Upper lobe of left lung (tissue), 6 donors: ENCODE measurements around the gene ZBTB9. TPM values are rescaled to one million over a fixed set of nuclear protein-coding genes. Genes with fewer than 3 reads are reported as not detected.

Experiments
- ATAC-seq, 2 donors: fragments of 200-7000 bp; cut with Tn5 transposase; one replicate each; pipeline ENCODE4 v1.9.1; 2022; ENCODE audit warnings: mild to moderate bottlenecking in 2 of 2, moderate library complexity in 2 of 2; ENCODE audit not compliant: low FRiP score in 2 of 2
- DNase-seq, 2 donors: peaks; one replicate each; pipeline ENCODE4 v3.0.0-alpha.2; 2019 to 2020
- H3K27ac ChIP-seq, 4 donors: fragments of 200-600 bp; sonication (generic); one replicate each; pipeline ENCODE4 v1.5.1; 2016 to 2019
- H3K27me3 ChIP-seq, 4 donors: fragments of 200-600 bp; sonication (generic); one replicate each; pipeline ENCODE4 v1.5.1; 2017 to 2019
- H3K36me3 ChIP-seq, 4 donors: fragments of 200-600 bp; sonication (generic); one replicate each; pipeline ENCODE4 v1.5.1; 2016 to 2019
- H3K4me1 ChIP-seq, 4 donors: fragments of 200-600 bp; sonication (generic); one replicate each; pipeline ENCODE4 v1.5.1; 2018 to 2019
- H3K4me3 ChIP-seq, 4 donors: fragments of 200-600 bp; sonication (generic); one replicate each; pipeline ENCODE4 v1.5.1; 2017 to 2019; ENCODE audit warnings: mild to moderate bottlenecking in 2 of 4, moderate library complexity in 1 of 4
- H3K9me3 ChIP-seq, 4 donors: fragments of 200-600 bp; sonication (generic); one replicate each; pipeline ENCODE4 v1.5.1; 2018 to 2019
- EP300 ChIP-seq, 4 donors: sonication (generic); formaldehyde crosslinking; IDR thresholded peaks; one replicate each; pipeline ENCODE4 v1.5.1; 2017; ENCODE audit warnings: antibody characterized with exemption in 4 of 4, control low read depth in 2 of 4
- POLR2A ChIP-seq, 4 donors: fragments of 450-650 bp; IDR thresholded peaks; one replicate each; pipeline ENCODE4 v1.5.1; 2016 to 2017; ENCODE audit warnings: antibody characterized with exemption in 4 of 4, mild to moderate bottlenecking in 2 of 4
- POLR2AphosphoS5 ChIP-seq, 2 donors: sonication (generic); formaldehyde crosslinking; IDR thresholded peaks; one replicate each; pipeline ENCODE4 v1.5.1; 2017; ENCODE audit warnings: antibody characterized with exemption in 2 of 2
- WGBS, 2 donors: methylation state at CpG; one replicate each; pipeline ENCODE4 v1.1.5; 2017 to 2018; 5-methylcytosine and 5-hydroxymethylcytosine counted together
- total RNA-seq, 6 donors: library from RNA; depleted of rRNA in 4 of 6; stranded (reverse); fragments of >200 nt in 4 of 6; gene quantifications; one replicate each; pipeline versions ENCODE4 v1.1.0 to v1.2.1, GENCODE V29; 2016 to 2021
- TF ChIP-seq, protein P1 (sequence below), 6 experiments: fragments of 450-650 bp in 4 of 6; fragments of 200-600 bp in 2 of 6; sonication (generic) in 2 of 6; IDR thresholded peaks; one replicate each; pipeline ENCODE4 v1.5.1; 2016 to 2019; ENCODE audit warnings: antibody characterized with exemption in 6 of 6
- donor health status: DM: no; HTN: no; CAD: no; lungs with moderate emphysema.
- donor health status: DM: no; HTN: yes; CAD: no; lungs with severe emphysema.

The ZBTB9 gene
- total RNA-seq, 6 donors from 2014 or later = 3.2 to 8.7 (median 6.1) TPM

DNA sequence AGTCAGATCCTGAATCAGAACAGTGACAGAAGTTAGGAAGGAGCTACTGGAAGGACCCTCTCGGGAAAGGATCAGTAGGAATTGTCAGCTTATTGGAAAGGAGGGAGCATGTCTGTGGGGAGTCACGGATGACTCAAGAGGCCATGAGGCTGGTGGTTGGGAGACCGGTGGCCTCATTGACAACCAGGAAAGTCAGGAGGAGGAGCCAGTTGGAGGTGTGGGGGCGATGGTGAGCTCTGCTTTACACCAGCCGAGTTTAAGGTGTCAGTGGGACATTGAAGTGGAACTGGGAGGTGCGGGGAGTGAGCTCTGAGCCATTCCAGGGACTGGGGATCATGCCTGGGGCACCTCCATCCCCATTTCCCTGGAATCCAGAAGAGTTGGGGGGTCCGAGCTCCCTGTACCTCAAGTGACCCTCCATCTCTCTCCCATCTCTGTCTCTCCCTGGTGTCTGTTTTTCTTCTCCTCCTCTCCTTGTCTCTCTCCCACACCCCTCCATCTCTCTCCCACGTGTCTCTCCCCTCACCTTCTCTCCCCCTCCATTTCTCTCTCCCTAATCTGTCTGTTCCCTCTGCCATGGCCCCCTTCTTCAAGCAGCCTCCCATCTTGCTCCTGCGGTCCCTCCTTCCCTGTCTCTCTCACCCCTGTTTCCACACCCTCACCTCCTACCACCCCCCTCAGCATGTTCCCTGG, 14.3 kb upstream of the ZBTB9 start:
- TF ChIP-seq POLR2AphosphoS5 (IDR thresholded peaks at IDR 0.05) = no peak
- TF ChIP-seq, protein P1, sequence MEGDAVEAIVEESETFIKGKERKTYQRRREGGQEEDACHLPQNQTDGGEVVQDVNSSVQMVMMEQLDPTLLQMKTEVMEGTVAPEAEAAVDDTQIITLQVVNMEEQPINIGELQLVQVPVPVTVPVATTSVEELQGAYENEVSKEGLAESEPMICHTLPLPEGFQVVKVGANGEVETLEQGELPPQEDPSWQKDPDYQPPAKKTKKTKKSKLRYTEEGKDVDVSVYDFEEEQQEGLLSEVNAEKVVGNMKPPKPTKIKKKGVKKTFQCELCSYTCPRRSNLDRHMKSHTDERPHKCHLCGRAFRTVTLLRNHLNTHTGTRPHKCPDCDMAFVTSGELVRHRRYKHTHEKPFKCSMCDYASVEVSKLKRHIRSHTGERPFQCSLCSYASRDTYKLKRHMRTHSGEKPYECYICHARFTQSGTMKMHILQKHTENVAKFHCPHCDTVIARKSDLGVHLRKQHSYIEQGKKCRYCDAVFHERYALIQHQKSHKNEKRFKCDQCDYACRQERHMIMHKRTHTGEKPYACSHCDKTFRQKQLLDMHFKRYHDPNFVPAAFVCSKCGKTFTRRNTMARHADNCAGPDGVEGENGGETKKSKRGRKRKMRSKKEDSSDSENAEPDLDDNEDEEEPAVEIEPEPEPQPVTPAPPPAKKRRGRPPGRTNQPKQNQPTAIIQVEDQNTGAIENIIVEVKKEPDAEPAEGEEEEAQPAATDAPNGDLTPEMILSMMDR (IDR thresholded peaks at IDR 0.05) = no peak
- no peak for TF ChIP-seq POLR2A (IDR thresholded peaks at IDR 0.05)
- TF ChIP-seq EP300 (IDR thresholded peaks at IDR 0.05) = no peak
- no peak overlapping the region for H3K4me3 ChIP-seq
- no peak for DNase-seq
- H3K36me3 ChIP-seq = peaks cover 0 to 81% (median 53%) of the 10 kb centered on the region in 4 donors
- 74 to 79% methylated on average over 9 of the region's 9 CpGs for WGBS, 2 donors
- peaks cover 0 to 6% (median 0%) of the 10 kb centered on the region in 4 donors for H3K4me1 ChIP-seq
- no peak for ATAC-seq
- no peaks in the 10 kb centered on the region for H3K27me3 ChIP-seq
- H3K27ac ChIP-seq = no peak overlapping the region
- no peaks in the 10 kb centered on the region for H3K9me3 ChIP-seq

DNA sequence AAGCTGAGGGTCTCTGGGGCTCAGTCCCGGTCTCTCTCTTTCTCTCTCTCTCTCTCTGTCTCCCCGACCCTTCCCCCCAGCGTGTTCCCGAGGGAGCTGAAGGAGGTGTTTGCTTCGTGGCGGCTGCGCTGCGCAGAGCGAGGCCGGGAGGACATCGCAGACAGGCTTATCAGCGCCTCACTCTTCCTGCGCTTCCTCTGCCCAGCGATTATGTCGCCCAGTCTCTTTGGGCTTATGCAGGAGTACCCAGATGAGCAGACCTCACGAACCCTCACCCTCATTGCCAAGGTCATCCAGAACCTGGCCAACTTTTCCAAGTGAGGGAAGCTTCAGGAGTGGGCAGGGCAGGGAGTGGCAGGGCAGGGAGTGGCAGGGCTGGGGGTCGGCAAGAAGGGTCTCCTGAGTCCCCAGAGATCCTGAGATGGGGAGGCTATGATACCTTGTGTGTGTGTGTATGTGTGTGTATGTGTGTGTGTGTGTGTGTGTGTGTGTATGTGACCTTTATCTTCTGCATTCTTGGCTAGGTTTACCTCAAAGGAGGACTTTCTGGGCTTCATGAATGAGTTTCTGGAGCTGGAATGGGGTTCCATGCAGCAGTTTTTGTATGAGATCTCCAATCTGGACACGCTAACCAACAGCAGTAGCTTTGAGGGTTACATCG, 13.6 kb upstream of the ZBTB9 start:
- ATAC-seq (no peak), DNase-seq (peak in 1 of 2 donors; percentile 52)
- WGBS, 2 donors = 78 to 88% methylated on average over 19 of the region's 19 CpGs
- peaks cover 0 to 83% (median 51%) of the 10 kb centered on the region in 4 donors for H3K36me3 ChIP-seq
- H3K4me3 ChIP-seq = no peak overlapping the region
- peaks cover 0 to 6% (median 0%) of the 10 kb centered on the region in 4 donors for H3K4me1 ChIP-seq
- TF ChIP-seq POLR2A (IDR thresholded peaks at IDR 0.05) = no peak
- no peak for TF ChIP-seq POLR2AphosphoS5 (IDR thresholded peaks at IDR 0.05)
- no peak for TF ChIP-seq EP300 (IDR thresholded peaks at IDR 0.05)
- TF ChIP-seq, protein P1 (IDR thresholded peaks at IDR 0.05) = no peak
- H3K27ac ChIP-seq = no peak overlapping the region
- no peaks in the 10 kb centered on the region for H3K9me3 ChIP-seq
- H3K27me3 ChIP-seq = no peaks in the 10 kb centered on the region

DNA sequence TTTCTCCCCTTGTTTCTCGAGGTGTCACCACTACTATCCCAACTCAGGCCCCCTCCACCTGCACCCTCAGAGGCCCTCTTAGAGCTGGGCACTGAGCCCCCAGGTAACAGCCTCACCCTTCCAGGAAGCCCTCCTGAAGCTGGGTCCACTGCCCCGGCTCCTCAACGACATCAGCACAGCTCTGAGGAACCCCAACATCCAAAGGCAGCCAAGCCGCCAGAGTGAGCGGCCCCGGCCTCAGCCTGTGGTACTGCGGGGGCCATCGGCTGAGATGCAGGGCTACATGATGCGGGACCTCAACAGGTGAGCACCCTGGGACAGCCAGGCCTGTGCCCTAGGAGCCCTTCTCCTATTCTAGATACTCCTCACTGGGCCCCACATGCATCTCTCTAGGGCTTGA, 12.9 kb upstream of the ZBTB9 start:
- ATAC-seq (no peak), DNase-seq (peak in 1 of 2 donors; percentile 56)
- H3K36me3 ChIP-seq = peaks cover 0 to 80% (median 48%) of the 10 kb centered on the region in 4 donors
- H3K4me3 ChIP-seq = no peak overlapping the region
- H3K27me3 ChIP-seq = no peaks in the 10 kb centered on the region
- H3K4me1 ChIP-seq = peaks cover 0 to 6% (median 0%) of the 10 kb centered on the region in 4 donors
- 92 to 94% methylated on average over 9 of the region's 9 CpGs for WGBS, 2 donors
- H3K27ac ChIP-seq = no peak overlapping the region
- TF ChIP-seq, protein P1 (IDR thresholded peaks at IDR 0.05) = no peak
- no peak for TF ChIP-seq POLR2A (IDR thresholded peaks at IDR 0.05)
- no peak for TF ChIP-seq POLR2AphosphoS5 (IDR thresholded peaks at IDR 0.05)
- no peak for TF ChIP-seq EP300 (IDR thresholded peaks at IDR 0.05)
- no peaks in the 10 kb centered on the region for H3K9me3 ChIP-seq

DNA sequence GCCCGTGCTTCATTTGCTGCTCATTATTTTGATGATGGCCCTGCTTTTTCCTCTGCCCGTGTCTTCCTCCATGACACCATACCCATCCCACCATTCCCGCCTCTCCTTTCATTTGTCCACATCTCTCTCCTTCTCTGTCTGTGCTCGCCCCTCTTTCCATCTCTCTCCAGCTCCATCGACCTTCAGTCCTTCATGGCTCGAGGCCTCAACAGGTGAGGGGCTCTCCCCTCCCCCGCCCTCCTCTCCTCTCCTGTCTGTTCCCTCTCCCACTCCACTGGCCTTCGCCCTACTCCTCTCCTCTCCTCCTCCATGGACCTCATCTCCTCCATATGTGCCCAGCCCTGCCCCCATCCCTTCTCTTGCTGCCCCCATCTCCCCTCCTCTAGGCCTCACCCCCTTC, 12.1 kb upstream of the ZBTB9 start:
- 89 to 93% methylated on average over 8 of the region's 8 CpGs for WGBS, 2 donors
- Histone ChIP-seq H3K27ac (no peak overlapping the region), H3K9me3 (no peaks in the 10 kb centered on the region), H3K27me3 (no peaks in the 10 kb centered on the region), H3K36me3 (peaks cover 0 to 80% (median 47%) of the 10 kb centered on the region in 4 donors), H3K4me1 (peaks cover 0 to 6% (median 0%) of the 10 kb centered on the region in 4 donors), H3K4me3 (no peak overlapping the region)
- TF ChIP-seq POLR2A (IDR thresholded peaks at IDR 0.05) (no peak), POLR2AphosphoS5 (IDR thresholded peaks at IDR 0.05) (no peak), EP300 (IDR thresholded peaks at IDR 0.05) (no peak)
- TF ChIP-seq, protein P1 (IDR thresholded peaks at IDR 0.05) = no peak
- no peak for ATAC-seq
- no peak for DNase-seq
